NCI-H2081 treated with DMSO at 0.1 percent for 48 hours (cell line): ENCODE results near the gene ELP4.
"Not testable (repeated sequence)": the region's sequence is repeated elsewhere in the genome, so short reads cannot be mapped to it uniquely, and the experiment has no call there.

Experiments
- DNase-seq: peaks from one replicate; lab custom pipeline; 2025; lab: John Stamatoyannopoulos, UW

ELP4 gene

GRCh38 chr11:31645747-31646146 lies 136.2 kb downstream of the ELP4 start:
- no peak for DNase-seq

DNA sequence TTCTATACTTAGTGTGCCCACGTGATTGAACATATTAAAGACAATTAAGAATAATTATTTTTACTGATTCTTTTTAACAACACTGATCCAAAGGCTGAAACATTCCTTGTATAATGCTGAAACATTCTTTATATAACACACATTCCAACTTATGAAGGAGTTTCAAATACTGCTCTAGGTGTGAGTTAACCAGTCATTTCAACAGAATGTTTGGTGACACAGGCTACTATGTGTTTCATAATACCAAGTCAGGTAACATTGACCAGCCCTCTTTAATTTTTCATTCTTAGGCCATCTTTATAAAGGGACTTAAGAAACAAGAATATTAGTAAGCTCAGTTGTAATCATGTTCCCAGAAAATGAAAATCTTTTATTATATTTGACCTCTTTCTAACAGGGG lies 136.6 kb downstream of the ELP4 start:
- DNase-seq, result no peak

- DNase-seq, result no peak
Measured at GRCh38 chr11:31649129-31649966, 139.8 kb downstream of the ELP4 start.

GRCh38 chr11:31651208-31651607 lies 141.6 kb downstream of the ELP4 start:
- no peak for DNase-seq

- no peak for DNase-seq
Measured at GRCh38 chr11:31651822-31652221, 142.3 kb downstream of the ELP4 start.

GRCh38 chr11:31652528-31652927 lies 143.0 kb downstream of the ELP4 start:
- no peak for DNase-seq

DNA sequence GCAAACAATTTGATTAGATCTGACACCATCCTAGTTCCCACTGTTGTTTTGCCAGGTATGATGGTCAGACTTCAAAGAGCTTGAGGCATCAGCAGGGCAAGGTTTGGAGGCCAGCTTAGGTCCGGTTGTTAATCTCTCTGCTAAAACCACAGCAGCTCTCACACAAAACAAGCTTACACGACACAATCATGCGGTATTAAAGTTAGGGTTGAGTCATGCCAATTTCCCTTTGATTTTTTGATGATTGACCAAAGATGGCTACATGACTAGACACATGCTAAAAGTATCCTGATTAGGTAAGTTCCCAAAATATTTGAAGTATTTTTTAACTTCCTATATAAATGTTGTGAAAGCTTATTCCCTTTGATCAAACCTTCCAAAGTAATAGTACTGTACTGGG lies 145.9 kb downstream of the ELP4 start:
- no peak for DNase-seq

GRCh38 chr11:31656051-31656450 lies 146.5 kb downstream of the ELP4 start:
- no peak for DNase-seq

DNA sequence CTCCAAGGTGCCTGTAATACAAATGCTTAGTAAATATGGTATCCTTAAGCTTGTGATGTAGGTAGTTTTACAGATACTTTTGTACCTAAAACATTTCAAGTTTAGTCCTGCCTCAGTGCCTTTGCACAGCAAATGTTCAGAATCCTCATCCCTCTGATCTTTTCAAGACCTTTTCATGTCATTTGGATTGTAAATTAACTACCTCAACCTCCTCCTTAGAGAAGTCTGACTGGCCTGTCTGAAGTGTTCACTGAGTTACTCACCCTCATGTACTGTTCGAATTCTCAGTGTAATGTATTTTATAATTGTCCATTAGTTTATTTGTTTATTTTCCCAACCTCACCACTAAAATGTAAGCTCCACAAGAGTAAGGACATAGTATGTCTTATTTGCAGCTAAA lies 147.5 kb downstream of the ELP4 start:
- DNase-seq, result no peak

DNA sequence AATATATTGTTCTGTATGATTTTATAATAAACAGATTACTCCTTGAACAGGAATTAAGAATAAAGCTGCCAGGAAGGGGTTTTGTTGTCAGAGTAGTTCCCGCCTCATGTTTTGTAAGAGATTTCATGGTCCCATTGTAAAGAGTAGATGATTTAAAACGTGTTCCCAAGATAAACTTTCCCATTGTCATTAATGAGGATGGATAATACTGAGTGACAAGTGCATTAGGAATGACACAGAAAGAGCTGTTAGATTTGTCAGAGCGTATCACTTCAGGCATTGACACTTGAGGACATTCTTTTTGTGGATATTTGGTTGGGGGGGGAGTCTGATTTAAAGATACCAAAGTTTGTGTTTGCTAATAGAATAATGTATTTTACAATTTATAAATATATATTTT lies 154.6 kb downstream of the ELP4 start:
- DNase-seq, result no peak

GRCh38 chr11:31664954-31665353 lies 155.4 kb downstream of the ELP4 start:
- no peak for DNase-seq

DNA sequence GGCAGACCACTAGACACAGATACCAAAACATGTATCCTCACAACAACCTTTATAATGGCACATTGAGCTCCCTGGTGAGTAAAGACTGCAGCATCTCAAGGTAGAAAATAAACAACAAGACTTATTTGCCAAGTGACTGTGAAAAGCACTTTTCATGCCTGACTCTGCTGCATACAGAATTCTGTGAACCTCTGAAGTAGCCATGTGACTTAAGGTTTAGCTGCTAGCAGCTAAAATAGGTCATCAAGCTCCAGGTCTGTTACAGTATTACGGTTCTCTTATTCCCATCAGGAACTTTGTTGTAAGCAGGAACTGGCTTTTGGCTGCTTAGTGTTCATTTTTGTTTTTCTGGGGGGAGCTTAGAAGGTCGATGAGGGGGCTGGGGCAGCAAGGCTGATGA lies 162.1 kb downstream of the ELP4 start:
- DNase-seq, result no peak

- DNase-seq, result not testable (repeated sequence)
Measured at GRCh38 chr11:31673108-31673507, 163.5 kb downstream of the ELP4 start.

- DNase-seq, result no peak
Measured at GRCh38 chr11:31676280-31676982, 166.9 kb downstream of the ELP4 start.

DNA sequence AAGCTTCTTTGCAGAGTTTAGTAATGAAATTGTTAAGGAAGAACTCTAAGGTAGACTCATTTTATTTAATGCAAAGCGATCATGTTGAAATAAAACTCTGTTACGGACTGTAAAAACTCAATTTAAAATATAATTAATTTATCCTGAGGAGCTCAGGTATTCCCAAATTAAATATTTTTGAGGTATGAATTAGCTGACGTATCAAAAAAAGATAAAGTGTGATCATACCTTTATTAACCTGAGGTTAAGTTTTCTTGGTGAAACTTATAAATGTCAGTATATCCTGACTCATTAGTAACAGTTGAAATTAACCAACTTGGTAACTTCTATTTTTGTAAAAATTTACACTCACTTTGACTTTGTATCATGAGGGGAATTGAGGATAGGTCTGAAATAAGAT lies 171.2 kb downstream of the ELP4 start:
- DNase-seq, result no peak

- no peak for DNase-seq
Measured at GRCh38 chr11:31687256-31687655, 177.7 kb downstream of the ELP4 start.

DNA sequence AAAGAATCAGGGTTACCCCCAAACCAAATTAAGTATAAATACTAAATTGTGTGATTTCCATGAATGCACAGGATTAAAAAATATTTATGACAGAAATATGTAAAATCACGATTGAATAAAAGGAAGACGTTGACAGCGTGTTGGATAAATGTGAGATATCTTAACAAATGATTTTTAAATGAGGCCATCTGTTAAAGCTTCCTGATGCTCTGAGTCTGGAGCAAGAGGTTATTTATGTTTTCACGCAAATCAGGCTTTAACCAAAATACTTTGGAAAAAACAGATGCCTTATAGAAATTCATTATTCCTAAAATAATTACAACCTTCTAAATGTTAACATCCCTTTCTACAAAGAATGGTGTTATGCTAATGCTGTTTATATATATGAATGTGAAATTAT lies 178.3 kb downstream of the ELP4 start:
- DNase-seq, result no peak

GRCh38 chr11:31689559-31689958 lies 180.0 kb downstream of the ELP4 start:
- DNase-seq, result no peak

- no peak for DNase-seq
Measured at GRCh38 chr11:31690041-31690440, 180.5 kb downstream of the ELP4 start.

DNA sequence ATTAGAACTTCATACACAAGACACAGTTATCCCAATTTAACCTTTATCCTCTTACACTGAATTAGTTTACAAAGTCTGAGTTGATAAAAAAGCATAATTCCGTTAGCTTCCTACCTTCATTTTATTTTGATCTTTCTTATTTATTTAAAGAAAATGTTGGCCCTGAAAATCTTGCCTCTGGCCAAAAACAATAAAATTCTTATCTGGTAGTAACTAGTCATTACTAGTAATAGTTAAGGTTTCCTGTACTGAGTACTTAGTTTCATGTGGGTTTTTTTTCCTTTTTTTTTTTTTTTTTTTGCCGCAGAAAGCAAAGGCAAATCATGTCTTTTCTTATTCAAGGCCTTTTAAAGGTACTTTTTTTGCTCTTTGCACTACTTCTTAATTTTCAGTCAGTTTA lies 180.9 kb downstream of the ELP4 start:
- no peak for DNase-seq

DNA sequence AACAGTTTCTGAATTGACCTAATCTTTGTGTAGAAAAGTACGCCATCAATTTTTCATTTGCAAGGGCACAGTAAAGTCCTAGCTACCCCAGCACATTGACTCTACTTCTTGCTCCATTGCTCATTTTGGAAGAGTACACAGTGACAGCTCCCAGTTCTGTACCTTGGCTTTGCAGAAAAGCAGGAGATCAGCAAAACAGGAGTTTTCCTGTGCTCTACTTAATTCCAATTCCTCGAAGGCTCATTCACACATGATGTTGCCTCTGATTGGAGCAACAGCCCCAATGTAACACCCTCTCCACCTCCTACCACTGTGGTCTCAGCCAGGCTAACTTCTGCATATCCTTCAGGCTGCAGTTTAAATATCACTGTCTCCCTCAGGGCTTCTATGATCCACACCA lies 182.9 kb downstream of the ELP4 start:
- no peak for DNase-seq

DNA sequence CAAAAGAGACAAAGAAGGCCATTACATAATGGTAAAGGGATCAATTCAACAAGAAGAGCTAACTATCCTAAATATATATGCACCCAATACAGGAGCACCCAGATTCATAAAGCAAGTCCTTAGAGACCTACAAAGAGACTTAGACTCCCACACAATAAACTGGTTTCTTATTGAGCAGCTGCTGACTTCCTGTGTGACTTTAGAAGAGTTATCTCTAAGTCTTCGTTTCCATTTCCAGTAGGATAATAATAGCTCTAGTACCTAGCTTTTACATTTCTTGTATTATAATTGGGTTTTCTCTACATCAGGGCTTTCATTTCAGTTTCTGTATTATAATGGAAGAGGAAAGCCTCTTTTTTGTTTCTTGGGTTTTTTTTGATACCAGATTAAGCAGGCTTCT lies 187.5 kb downstream of the ELP4 start:
- DNase-seq, result not testable (repeated sequence)

DNA sequence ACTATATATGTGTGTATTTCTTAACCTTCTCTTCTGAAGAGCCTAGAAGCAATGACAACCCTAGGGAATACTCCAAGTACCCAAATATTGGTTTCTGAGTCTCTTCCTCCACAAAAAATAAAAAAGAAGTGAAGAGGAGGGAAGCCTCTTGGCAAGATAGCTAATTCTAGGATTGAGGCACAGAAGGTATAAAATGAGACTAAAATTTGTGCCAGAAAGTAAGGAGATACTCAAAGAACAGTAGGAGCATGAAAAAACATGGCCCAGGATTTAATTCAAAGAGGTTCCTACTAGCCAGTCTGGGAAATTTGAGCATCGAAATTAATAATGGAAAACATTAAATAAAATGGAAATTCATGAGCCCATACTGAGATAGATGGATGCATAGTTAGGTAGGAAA lies 189.5 kb downstream of the ELP4 start:
- no peak for DNase-seq

DNA sequence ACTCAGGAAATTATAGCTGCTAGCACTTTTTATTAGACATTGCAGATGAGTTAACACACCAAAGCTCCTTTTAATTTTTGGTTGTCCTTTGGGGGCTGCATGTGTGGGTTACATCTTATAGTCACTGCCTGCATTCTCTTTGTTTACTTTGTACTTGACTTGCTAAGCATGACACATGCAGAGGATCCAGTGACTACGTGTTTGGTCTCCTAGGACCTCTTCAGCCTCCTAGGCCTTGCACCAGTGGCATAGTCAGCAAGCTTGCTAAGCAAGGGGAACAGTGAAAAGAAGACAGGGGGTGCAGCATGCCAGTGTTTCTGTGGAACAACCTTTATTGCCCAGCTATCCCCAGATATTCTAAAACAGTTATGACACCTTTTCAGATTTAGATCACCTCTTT lies 193.4 kb downstream of the ELP4 start:
- no peak for DNase-seq
